HG03045 (cell line): ENCODE measurements around the gene DHRS12.

Source experiments
- ATAC-seq: cut with Tn5 transposase; IDR thresholded peaks from one replicate; pipeline ENCODE4 v1.9.1; 2021; ENCODE audit warnings: mild to moderate bottlenecking, moderate library complexity; ENCODE audit not compliant: unreplicated experiment

Gene DHRS12

DNA sequence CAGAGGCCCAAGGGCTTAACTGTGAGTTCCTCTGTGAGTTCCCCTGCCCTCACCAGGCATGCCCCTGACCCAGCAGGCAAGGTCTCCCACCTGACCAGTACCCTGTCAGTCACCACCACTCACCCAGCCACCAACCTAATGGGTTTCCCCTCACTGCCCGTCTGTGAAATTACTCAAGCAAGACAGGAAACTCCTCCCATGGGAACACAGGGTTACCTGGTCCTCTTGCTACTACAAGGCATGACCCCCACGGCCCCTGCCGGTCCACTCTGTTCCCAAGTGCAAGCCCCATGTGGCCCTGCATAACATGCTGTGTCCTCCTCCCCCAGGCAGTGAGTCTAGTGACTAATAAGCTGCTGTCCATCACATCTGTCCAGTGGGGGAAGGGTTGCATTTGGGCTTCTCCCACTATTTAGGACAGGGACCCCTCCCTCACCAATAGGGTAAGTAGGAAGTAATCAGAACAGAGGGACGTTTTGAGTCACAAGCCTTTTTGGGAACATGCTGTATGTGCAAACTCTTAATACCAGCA is 8.0 kb upstream of the DHRS12 start:
- ATAC-seq: peak; percentile 41

DNA sequence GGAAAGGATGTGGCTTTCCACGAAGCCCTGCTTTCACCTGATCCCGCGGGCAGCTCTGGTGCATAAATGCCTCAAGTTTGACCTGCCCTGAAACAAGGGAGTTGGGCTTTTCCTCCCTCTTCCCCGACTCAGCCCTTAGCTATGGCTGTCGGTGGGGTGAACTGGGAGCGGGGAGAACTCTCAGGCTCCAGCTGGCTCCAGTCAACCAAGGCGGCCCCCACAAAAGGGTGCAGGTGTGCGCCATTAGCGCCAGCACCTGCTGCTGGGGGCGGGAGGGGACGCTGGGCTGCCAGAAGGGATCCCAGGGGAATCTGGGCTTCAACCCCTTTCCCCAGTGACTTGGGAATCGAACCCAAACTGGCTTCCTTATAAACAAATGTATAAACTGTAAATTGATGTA is 7.1 kb upstream of the DHRS12 start:
- ATAC-seq: no peak

DNA sequence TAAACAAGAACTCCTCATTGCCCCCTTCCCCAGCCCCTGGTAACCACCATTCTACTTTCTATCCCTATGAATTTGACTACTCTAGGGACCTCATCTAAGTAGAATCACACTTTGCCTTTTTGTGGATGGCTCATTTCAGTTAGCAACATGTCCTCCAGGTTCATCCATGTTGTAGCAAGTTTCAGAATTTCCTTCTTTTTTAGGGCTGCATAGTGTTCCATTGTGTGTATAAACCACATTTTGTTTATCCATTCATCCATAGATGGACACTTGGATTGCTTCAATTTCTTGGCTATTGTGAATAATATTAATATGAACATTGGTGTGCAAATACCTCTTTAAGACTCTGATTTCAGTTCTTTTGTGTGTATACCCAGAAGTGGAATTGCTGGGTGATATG is 4.8 kb upstream of the DHRS12 start:
- ATAC-seq: no peak

DNA sequence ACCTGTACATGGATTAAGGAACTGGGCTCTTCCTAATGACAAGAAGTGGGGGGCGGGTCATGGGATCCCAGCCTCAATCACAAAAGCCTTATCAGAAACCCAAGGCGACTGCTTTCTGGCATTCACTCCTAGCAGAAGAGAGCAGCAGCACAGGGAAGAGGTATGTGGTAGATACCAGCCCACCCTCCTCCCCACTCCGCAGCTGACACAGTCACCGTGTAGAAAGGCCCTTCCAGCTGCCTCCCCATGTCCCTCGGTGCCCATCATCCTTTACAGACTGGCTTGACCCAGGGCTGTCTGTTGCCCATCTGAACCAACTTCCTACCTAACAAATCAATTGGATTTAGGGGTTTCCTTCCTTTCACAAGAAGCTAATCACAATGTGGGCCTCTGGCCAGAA is 3.1 kb upstream of the DHRS12 start:
- ATAC-seq: no peak

DNA sequence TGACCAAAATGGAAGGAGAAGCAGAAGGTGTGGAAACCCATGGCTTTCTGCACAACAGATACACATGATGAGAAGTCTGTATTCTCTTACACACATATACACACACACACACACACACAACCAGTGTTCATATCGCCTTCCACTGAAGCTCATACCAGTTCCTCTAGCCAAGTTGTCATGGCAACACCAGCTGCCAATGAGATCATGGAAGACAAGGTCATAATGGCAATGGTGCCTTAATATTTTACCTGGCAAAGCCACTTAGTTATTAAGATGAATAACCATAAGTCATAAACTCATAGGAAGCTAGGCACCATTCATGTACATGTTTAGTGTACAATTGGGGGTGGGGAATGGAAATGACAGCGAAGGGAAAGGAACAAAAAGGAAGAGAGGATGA is 2.6 kb upstream of the DHRS12 start:
- ATAC-seq: no peak

DNA sequence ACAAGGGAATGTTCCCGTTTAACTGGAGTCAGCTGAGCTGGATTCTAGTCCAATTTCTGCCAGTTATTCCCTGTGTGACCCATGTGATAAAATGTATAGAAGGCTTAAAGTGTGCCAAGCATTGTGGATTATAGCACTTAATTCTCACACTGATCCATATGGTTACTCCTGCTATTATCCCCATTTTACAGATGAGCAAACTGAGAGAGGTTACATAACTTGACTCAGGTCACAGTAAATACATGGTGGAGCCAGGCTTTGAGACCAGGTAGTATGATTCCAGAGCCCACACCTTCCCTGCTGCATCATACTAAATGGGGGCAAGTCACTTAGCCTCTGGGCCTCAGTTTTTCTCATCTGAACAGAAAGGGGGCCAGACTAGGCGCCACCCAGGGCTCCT is 2.0 kb upstream of the DHRS12 start:
- ATAC-seq: no peak

DNA sequence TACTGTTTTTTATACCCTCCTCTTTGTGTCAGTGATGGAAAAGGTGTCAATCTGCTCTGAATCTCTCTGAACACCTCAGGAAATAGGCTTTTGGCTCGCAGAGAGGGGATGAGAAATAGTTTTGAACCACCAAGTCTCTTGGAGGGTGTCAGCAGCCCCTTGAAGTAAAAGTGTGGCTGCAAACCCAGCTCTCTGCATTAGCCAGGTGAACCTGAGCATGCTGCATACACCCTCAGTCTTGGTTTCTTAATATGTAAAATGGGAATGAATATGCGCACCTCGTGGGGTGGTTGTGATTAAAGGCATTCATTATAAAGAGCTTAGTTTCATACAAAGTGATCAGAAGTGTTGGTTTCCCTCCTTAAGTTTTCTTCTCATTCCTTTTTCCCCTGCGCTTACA is 1.4 kb upstream of the DHRS12 start:
- ATAC-seq: no peak

DNA sequence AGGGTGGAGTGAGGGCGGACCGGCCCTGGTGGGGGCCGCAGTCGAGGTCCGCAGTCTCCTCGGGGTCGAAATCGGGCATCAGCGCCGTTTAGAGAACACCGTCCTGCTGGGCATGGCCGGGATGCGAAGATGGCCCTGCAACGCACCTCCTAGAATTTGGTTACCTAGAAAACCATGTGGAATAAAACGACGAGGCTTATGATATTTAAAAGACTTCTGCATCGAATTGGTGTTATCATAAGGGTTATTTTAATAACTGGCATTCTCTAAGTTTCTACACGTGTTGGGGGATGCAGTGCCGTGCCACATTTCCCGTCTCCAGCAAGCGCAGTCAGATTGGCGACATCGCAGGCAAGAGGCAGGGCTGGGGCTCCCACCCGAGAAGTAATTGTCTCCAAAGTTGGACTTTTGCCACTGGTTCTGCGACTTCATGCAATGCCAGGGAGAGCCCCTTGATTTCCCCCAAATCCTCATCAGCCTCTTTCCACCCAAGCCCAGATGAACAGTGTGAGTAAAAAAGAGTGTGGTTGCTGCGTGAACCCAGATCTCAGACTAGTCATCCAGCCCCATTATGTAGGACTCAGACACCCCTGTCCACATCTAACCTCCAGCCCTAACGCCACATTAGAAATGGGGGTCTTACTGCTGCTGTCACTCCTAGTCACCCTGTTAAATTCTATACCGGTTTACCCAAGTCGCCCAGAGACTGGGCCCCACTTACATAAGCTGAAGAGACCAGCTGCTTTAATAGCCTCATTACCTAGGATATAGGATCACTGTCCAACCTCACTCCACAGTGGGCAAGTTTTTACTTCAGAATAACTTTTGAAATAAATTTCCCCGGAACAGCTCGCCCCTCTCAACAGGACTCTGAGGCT is 571 bp upstream of the DHRS12 start:
- ATAC-seq: no peak

DNA sequence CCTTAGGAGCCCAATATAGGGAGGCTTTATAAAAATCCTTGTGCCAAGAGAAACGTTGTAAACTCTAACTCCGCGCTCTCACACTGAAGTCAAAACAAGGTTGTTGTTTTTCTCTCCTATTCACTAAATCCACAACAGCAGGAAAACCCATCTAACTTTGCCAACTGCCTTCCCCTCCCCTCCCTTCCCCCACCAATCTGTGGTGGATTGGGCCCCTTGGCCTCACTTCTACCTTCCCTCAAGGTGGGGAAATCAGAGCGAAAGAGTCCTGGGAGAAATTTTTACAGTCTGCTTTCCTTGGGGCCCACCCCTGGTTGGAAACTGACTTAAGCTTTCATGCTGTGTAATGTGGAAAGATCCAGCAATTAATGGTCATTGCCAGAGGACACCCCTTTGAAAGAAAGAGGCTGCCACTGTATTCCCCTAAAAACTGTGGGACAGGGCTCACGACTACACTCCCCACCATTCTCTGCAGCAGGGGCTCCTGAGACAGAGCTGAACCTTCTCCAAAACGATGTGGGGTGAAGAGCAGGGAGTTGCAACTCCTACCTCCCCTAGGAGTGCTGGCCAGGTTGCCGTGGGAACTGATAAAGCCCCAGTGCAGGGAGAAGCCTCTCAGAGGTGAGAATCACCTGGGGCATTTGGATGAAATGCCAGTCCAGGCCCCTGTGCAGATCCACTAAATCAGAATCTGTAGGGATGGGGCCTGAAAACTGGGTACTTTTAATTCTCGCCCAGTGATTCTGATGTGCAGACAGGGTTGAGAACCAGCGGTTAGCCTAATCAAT is 1.1 kb downstream of the DHRS12 start:
- ATAC-seq: no peak

DNA sequence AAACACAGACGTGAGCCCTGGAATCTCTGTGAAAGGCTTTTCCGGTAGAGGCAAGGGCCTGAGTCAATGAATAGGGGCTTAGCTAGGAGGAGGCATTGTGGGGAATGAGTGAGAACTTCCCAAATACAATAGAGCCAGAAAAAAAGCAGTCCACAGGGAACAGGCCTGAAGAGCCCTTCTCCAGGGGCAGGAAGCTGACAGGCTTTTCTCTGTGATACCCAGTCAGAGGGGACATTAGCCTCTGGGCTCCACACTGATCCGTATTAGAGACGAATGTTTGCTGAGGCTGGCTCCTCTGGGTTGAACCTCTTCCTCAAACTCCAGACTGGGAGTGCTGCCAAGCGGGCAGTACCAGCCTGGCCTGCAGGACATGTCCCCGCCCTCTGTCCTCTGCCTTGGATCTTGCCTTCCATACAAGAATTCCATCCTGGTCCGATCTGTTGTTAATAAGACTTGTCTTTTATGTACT is 2.3 kb downstream of the DHRS12 start:
- no peak for ATAC-seq

DNA sequence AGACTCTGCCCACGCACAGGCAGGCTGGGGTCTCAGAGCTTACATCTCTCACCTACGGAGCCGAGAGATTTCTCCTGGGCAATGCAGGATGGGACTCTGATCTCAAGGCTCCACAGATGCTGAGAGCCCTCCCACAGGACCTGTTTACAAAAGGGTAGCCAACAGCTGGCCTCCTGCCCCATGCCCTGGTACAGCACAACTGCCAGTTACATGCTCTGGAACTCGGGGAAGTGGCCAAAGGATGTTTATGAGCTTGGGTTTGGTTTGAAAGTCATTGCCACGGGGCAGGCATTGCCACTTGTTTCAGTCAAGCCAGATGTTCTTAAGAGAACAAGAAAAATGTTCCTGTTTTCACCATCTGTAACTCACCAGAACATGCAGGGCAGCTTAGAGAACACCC is 3.5 kb downstream of the DHRS12 start:
- no peak for ATAC-seq

DNA sequence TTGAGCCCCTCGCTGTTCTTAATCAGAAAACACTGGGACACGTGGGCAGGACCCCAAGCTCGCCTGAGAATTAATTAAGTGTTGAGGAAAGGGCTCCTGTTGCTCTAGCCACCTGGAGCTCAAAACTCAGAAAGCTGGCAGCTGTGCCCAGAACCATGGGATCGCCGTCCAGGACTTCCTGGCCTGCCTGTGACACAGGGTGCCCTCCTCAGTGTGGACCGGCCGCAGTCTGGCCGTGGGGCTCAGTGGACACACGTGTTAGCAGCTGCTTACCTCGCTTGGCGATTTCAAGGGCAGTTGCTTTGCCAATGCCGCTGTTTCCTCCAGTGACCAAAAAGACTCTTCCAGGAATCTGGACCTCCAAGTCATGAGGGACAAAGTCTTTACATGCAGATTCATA is 4.7 kb downstream of the DHRS12 start:
- ATAC-seq: no peak

DNA sequence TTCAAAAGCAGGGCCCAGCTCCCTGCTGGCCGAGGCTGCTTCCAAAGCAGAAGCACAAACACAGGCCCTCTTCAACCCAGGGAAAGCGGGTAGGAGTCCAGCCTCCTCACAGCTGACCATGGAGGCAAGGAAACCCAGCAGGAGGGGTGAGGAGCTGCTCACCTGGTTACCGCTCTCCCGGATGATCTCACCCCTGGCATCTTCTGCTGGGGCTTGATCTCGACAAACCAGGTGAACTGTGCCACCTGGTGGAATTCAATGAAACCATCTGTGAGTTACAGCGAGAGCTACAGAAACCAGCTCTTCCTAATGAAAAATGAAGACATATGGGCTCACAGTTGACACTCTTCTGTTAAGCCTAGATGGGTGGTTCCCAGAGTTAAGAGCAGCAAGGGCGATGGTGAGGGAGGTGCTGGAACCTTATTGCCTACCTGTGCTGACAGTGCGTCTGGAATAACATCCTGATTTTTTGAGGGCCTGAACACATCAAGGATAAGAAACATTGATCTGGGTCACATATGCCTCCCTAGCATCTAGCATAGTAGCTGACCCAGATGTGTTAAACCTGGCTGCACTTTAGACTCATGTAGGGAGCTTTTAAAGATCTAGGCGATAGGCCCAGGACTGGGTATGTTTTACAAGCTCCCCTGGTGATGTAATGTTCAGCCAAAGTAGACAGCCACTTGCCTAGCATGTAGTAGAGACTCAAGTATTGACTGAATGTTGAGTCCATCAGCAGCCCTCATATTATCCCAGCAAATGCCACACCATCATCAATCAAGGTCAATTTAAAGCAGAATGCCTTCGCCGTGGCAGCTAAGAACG is 6.1 kb downstream of the DHRS12 start:
- ATAC-seq: peak; percentile 52

DNA sequence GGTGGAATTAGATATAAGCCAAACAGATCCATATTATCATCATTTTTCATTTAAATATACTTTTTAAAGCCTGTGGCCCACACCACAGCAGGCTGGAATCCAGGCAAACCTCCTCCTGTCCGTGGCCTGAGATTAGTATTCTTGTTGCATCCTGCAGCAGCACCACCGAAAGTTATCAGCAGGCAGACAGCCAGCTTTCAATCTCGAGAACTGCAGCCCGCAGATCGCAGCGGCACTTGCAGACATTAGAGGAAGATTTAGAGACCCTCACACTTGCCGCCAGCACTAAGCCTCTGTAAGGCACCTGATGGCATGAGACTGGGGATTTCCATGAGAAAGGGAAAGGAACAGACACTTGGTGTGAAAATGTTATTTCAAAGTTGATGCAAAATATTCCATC is 7.4 kb downstream of the DHRS12 start:
- no peak for ATAC-seq

DNA sequence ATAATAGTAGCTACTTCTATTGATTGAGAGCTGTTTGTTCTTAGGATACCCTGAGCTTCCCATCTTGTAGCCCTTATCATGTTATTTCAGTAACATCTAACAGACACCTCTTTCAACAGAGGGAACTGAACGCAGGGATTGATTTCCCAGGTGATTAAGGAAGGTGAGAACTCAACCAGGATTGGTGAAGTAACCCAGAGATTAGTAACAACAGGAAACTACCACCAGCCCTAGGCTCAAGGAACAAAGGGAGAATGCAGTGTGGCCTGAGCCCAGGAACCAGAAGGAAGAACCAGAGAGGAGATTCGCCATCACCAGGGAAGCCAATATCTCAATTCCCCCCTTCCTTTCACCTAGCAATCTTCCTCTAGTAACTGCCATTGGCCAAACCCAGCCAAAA is 8.5 kb downstream of the DHRS12 start:
- ATAC-seq: no peak

DNA sequence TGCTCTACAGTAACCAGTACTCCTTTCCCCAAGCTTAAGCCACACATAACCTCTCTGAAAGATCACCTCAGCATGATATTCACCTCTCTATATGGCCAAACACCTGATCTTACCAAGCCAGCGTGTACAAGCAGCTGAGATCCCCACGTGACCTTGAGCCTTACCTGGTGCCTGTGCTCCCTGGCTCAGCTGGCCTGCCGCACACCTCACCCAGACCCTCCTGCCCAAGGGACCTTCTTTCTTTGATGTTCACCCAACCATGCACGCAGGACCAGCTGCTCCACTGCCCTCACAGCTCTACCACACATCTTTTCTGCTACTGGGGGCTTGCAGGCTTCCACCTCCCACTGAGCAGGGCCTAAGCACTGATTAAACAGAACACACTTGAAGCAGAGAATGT is 9.0 kb downstream of the DHRS12 start:
- no peak for ATAC-seq

DNA sequence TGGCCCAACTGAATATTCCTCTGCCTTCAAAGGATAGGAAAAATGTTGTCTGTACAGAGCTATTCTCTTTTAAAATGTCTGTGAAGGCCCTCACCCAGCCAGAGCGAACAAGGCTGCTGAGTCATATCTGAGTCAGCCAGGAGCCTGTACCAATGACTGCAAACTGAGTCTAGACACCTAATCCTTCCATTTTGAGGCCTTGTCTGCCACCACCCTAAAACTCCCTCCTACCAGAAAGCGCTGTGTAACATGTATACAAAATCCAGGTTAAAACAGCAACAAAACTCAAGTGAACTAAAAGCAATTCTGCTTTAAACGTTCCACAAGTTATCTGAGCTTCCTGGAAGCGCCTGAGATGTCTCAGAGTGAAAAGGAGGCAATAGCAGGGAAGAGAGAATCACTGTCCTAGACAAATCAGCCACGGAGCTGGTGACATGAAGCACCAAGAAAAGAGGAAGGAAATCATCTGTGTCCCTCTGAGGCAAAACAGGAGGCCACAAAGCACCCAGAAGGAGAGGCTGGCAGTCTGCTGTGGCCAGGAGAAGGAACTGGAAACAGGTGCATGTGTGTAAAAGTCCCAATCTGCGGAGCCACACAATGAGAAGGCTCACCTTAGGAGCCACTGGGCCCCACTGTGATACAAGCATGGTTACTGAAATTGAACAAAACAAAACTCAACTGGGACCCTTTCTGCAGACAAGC is 10.2 kb downstream of the DHRS12 start:
- ATAC-seq: peak; percentile 67

DNA sequence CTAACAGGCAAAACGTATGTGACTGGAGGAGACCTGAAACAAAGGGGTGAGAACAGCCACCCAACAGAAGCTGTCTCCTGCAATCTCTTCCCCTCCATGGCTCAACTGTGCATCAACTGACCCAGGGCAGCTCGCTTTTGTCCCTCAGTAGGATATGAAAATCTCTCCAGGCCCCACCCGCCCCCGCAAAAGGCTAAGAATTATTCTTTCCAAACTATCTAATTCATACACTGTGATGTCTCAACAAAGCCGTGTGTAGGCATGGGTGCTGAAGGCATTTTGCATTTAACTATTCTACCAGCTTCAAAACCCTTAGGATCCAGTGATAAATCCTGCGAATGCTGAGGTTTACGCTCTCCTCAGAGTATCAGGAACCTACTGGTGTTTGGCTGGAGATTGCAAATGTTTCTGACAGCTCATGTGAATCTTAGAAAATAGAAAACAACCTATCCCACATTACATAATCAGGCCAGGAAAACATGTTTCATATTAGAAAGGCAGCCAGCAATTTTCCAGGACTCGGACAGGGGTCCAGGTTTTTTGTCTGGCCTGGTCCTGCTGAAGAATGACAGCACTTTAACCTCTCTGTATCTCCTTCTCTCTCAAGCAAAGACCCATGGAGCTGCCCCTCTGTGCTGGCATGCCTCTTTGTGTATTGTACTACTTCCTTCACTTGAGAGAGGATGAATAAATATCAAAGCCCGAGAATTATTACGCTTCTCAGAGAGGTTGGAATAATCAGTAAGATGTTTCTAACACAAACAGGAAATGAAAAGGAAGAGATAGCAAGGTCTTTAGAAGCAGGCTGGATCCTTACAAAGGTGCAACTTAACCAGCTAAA is 17.3 kb downstream of the DHRS12 start:
- no peak for ATAC-seq

DNA sequence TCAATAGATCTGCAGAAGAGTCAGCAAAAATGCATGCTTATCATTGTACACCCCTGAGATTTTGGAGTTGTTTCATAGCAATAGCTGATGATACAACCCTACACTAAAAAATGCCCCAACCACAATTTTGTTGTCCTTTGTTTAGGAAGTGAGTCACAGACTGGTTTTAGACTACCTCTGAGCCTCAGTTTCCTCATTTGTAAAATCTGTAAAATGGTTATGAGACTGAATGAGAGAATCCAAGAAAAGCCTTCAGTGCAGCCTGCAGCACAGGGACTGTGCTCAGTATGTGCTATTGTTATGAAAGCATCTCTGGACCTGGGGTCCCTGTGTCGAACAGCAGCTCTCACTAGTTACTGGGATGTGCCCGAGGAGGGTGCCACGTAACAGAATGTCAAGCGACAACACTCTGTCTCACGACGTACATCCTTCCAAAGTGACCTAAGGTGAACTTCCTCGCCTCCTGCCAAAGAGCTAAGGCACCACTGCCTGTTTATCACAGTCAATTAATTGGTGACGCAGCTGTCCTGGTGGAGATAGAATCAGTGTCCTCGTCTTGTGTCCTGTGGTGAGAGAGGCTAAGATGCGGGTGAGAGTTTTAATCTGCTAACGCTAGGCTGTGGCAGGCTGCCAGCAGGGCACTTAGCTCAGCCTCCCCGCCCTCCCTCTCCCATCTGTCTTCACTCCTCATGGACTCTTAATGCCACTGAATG is 18.1 kb downstream of the DHRS12 start:
- no peak for ATAC-seq
